Measurements from ENCODE around the gene PFN2. TPM values are rescaled to one million over a fixed set of nuclear protein-coding genes. Genes with fewer than 3 reads are reported as not detected.

The PFN2 gene
- total RNA-seq, 1 donor, result 204 TPM

GRCh38 chr3:149963485-149963884, 7.2 kb downstream of the PFN2 start:
- H3K27me3 ChIP-seq (ENCODE audit: insufficient read depth, low read length), result no peaks in the 10 kb centered on the region
- no peak for TF ChIP-seq CTCF (IDR thresholded peaks at IDR 0.05; ENCODE audit: extremely low read depth, low read depth, low read length)
- no peaks in the 10 kb centered on the region for H3K9me3 ChIP-seq (ENCODE audit: low read depth, low read length)
- no peak overlapping the region for H2AFZ ChIP-seq (ENCODE audit: low read length)
- no peak for DNase-seq (ENCODE audit: insufficient read length, low spot score, missing footprints)
- no peak overlapping the region for H3K4me2 ChIP-seq (ENCODE audit: insufficient read depth, low read length)
- H3K4me3 ChIP-seq (ENCODE audit: insufficient read depth, low read length), result no peak overlapping the region
- peaks cover 62% of the 10 kb centered on the region for H3K4me1 ChIP-seq (ENCODE audit: insufficient read depth, low read length)
- H3K36me3 ChIP-seq (ENCODE audit: insufficient read depth, low read length), result peaks cover 18% of the 10 kb centered on the region
- H3K27ac ChIP-seq (ENCODE audit: low read depth, low read length), result no peak overlapping the region
- peaks cover 76% of the 10 kb centered on the region for H3K79me2 ChIP-seq (ENCODE audit: insufficient read depth, low read length)
- peaks cover 45% of the 10 kb centered on the region for H4K20me1 ChIP-seq (ENCODE audit: insufficient read depth, low read length)

DNA sequence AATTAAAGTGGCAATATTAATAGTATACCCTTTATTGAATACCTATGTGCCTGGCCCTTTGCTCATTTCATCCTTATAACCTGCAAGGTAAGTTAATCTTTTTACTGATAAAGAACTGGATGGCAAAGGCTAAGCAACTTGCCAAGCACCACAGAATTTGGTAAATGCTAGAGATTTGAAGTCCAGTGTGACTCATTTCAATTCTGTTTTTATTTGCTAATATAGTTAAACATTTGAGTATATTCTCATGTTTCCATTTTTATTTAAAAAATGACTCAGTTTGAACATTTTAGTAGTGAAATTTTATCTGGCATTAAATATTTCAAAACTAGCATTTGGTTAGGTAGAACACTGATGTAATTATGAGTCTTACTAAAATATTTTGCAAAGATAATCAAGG, 11.3 kb downstream of the PFN2 start:
- peaks cover 10% of the 10 kb centered on the region for H3K36me3 ChIP-seq (ENCODE audit: insufficient read depth, low read length)
- H4K20me1 ChIP-seq (ENCODE audit: insufficient read depth, low read length), result peaks cover 9% of the 10 kb centered on the region
- DNase-seq (ENCODE audit: insufficient read length, low spot score, missing footprints), result peak; percentile 34
- TF ChIP-seq CTCF (IDR thresholded peaks at IDR 0.05; ENCODE audit: extremely low read depth, low read depth, low read length), result no peak
- H3K27ac ChIP-seq (ENCODE audit: low read depth, low read length), result peak overlapping the region; percentile 20
- H3K4me2 ChIP-seq (ENCODE audit: insufficient read depth, low read length), result no peak overlapping the region
- H3K4me1 ChIP-seq (ENCODE audit: insufficient read depth, low read length), result peaks cover 30% of the 10 kb centered on the region
- H3K9me3 ChIP-seq (ENCODE audit: low read depth, low read length), result no peaks in the 10 kb centered on the region
- H2AFZ ChIP-seq (ENCODE audit: low read length), result no peak overlapping the region
- H3K4me3 ChIP-seq (ENCODE audit: insufficient read depth, low read length), result no peak overlapping the region
- peaks cover 61% of the 10 kb centered on the region for H3K79me2 ChIP-seq (ENCODE audit: insufficient read depth, low read length)
- no peaks in the 10 kb centered on the region for H3K27me3 ChIP-seq (ENCODE audit: insufficient read depth, low read length)

DNA sequence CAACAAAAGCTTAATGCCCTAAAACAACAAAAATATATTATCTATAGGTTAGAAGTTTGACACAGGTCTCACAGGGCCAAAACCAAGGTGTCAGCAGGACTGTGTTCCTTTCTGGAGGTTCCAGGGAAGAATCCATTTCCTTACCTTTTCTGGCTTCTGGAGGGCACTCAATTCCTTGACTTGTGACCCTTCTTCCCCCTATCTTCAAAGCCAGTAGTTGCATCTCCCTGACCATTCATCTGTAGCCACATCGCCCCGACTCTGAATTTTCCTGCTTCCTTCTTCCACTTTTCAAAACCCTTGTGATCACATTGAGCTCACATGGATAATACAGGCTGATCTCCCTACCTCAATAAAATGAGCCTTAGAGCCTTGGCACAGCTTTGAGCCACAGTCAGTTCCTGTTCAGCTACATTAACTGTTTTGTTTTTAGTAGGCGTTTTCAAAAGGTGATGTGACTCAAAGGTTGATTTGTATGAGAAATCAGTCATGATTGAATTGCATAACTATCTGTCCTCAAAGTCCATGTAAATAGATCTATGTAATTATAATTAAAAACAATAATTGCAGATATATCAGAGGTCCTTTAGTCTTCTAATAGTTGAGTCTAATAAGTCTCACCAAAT, 12.4 kb downstream of the PFN2 start:
- no peak for DNase-seq (ENCODE audit: insufficient read length, low spot score, missing footprints)
- Histone ChIP-seq H4K20me1 (ENCODE audit: insufficient read depth, low read length) (peaks cover 1% of the 10 kb centered on the region), H3K9me3 (ENCODE audit: low read depth, low read length) (no peaks in the 10 kb centered on the region), H3K4me3 (ENCODE audit: insufficient read depth, low read length) (no peak overlapping the region), H3K79me2 (ENCODE audit: insufficient read depth, low read length) (peaks cover 54% of the 10 kb centered on the region), H3K4me1 (ENCODE audit: insufficient read depth, low read length) (peaks cover 23% of the 10 kb centered on the region), H3K36me3 (ENCODE audit: insufficient read depth, low read length) (peaks cover 10% of the 10 kb centered on the region), H3K4me2 (ENCODE audit: insufficient read depth, low read length) (no peak overlapping the region), H2AFZ (ENCODE audit: low read length) (no peak overlapping the region), H3K27ac (ENCODE audit: low read depth, low read length) (no peak overlapping the region), H3K27me3 (ENCODE audit: insufficient read depth, low read length) (no peaks in the 10 kb centered on the region)
- TF ChIP-seq CTCF (IDR thresholded peaks at IDR 0.05; ENCODE audit: extremely low read depth, low read depth, low read length), result no peak

DNA sequence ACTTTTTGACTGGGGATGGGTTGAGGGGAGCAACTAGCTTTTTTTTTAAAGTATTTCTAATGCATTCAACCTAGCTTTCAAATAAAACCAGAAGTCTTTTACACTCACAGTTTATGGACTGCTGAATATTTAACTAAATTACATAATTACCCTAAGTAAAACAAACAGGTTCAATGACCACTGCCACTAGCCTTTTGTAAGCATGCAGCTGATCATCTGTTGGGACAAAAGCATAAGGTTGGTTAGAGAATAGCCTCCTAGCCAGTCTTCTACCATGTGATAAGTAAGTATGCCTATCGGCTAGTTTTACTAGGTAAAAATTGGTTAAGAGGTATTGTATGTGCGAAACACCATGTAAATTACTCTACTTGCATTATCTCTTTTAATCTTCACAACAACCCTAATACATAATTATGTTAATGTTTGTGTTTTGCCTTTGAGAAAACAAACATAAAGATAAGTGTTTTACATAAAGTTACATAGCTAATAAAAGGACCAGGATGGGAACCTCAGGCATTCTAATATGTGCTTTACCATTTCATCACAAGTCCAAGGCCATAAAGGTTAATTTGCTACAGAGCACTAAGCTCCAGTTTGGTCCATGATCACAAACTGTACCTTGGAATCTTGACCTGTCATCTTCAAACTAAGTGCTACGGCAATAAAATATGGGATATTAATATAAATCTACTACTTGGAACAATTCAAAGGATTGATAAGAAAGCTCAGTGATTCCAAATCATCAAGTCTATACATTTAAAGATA, 13.2 kb downstream of the PFN2 start:
- H3K79me2 ChIP-seq (ENCODE audit: insufficient read depth, low read length), result peaks cover 51% of the 10 kb centered on the region
- H3K9me3 ChIP-seq (ENCODE audit: low read depth, low read length), result no peaks in the 10 kb centered on the region
- H2AFZ ChIP-seq (ENCODE audit: low read length), result no peak overlapping the region
- H4K20me1 ChIP-seq (ENCODE audit: insufficient read depth, low read length), result no peaks in the 10 kb centered on the region
- no peak overlapping the region for H3K27ac ChIP-seq (ENCODE audit: low read depth, low read length)
- H3K27me3 ChIP-seq (ENCODE audit: insufficient read depth, low read length), result no peaks in the 10 kb centered on the region
- no peak for TF ChIP-seq CTCF (IDR thresholded peaks at IDR 0.05; ENCODE audit: extremely low read depth, low read depth, low read length)
- no peak for DNase-seq (ENCODE audit: insufficient read length, low spot score, missing footprints)
- H3K4me1 ChIP-seq (ENCODE audit: insufficient read depth, low read length), result peaks cover 23% of the 10 kb centered on the region
- H3K4me3 ChIP-seq (ENCODE audit: insufficient read depth, low read length), result no peak overlapping the region
- peaks cover 10% of the 10 kb centered on the region for H3K36me3 ChIP-seq (ENCODE audit: insufficient read depth, low read length)
- H3K4me2 ChIP-seq (ENCODE audit: insufficient read depth, low read length), result no peak overlapping the region
